Endodermal cell (in vitro differentiated cells): ENCODE measurements around the gene ATN1. TPM values are rescaled to one million over a fixed set of nuclear protein-coding genes. Genes with fewer than 3 reads are reported as not detected.

ENCODE experiments used
- DNase-seq: peaks from one replicate; pipeline ENCODE4 v3.0.0-alpha.2; 2017
- H3K27ac ChIP-seq: 2 replicates; pipeline ENCODE4 v1.5.1; 2013; ENCODE audit warnings: mild to moderate bottlenecking, low read depth, low read length, moderate library complexity
- H3K27me3 ChIP-seq: 2 replicates; pipeline ENCODE4 v1.6.1; 2013; ENCODE audit warnings: mild to moderate bottlenecking, low read length, moderate library complexity; ENCODE audit not compliant: insufficient read depth, control insufficient read depth, poor library complexity, severe bottlenecking
- H3K36me3 ChIP-seq: 2 replicates; pipeline ENCODE4 v1.7.0; 2013; ENCODE audit warnings: mild to moderate bottlenecking, low read length, moderate library complexity; ENCODE audit not compliant: control insufficient read depth, insufficient read depth
- H3K4me1 ChIP-seq: one replicate; pipeline ENCODE4 v1.7.0; 2013; ENCODE audit warnings: low read length; ENCODE audit not compliant: control insufficient read depth, insufficient read depth
- H3K4me3 ChIP-seq: 2 replicates; pipeline ENCODE4 v1.5.1; 2013; ENCODE audit warnings: mild to moderate bottlenecking, low read length, moderate library complexity
- H3K9ac ChIP-seq: 2 replicates; pipeline ENCODE4 v1.6.1; 2013; ENCODE audit warnings: mild to moderate bottlenecking, low read length, moderate library complexity; ENCODE audit not compliant: poor library complexity, severe bottlenecking; ENCODE audit errors: extremely low read depth
- H3K9me3 ChIP-seq: 2 replicates; pipeline ENCODE4 v1.6.1; 2013; ENCODE audit warnings: mild to moderate bottlenecking, low read length, moderate library complexity; ENCODE audit not compliant: control insufficient read depth
- H3K27ac Mint-ChIP-seq: 2 replicates; pipeline ENCODE4 v1.8.0; 2020; ENCODE audit warnings: mixed read lengths
- H3K27me3 Mint-ChIP-seq: 2 replicates; pipeline ENCODE4 v1.8.0; 2021; ENCODE audit warnings: mild to moderate bottlenecking, mixed read lengths; ENCODE audit not compliant: insufficient read depth
- H3K36me3 Mint-ChIP-seq: 2 replicates; pipeline ENCODE4 v1.8.0; 2020; ENCODE audit warnings: low read depth, mixed read lengths
- H3K4me1 Mint-ChIP-seq: 2 replicates; pipeline ENCODE4 v1.8.0; 2020; ENCODE audit warnings: mixed read lengths
- H3K4me3 Mint-ChIP-seq: 2 replicates; pipeline ENCODE4 v1.8.0; 2020; ENCODE audit warnings: mild to moderate bottlenecking, moderate library complexity, mixed read lengths
- H3K9me3 Mint-ChIP-seq: 2 replicates; pipeline ENCODE4 v1.8.0; 2020; ENCODE audit warnings: mild to moderate bottlenecking, mixed read lengths
- CTCF ChIP-seq: fragments of 200-600 bp; sonication (generic); conservative IDR thresholded peaks from 2 replicates; pipeline ENCODE4 v1.5.0; 2021; ENCODE audit warnings: antibody characterized with exemption, mild to moderate bottlenecking
- WGBS, 2 experiments: methylation state at CpG; one replicate each; pipeline versions ENCODE4 v1.1.5 to v1.1.7; 2013; ENCODE audit warnings: missing lambda C conversion rate in 2 of 2, mixed read lengths in 1 of 2; ENCODE audit not compliant: insufficient coverage in 1 of 2, insufficient read length in 1 of 2; 5-methylcytosine and 5-hydroxymethylcytosine counted together
- total RNA-seq, 2 donors: library from RNA; stranded (reverse); fragmentation: NEBNext Ultra II Directional in 1 of 2; extraction: Animal tissue kit (Norgen Biotek cat#: 25700) in 1 of 2; gene quantifications; 2 replicates in 1 of 2; 3 replicates in 1 of 2; pipeline ENCODE4 v1.2.1, GENCODE V29; 2021

The ATN1 gene
- total RNA-seq, 2 donors from 2014 or later: 111 to 244 TPM

GRCh38 chr12:6934110-6934509, 6.4 kb downstream of the ATN1 start:
- peaks cover 41% of the 10 kb centered on the region for H3K4me1 Mint-ChIP-seq
- no peak overlapping the region for H3K27ac ChIP-seq

GRCh38 chr12:6935371-6936193, 7.8 kb downstream of the ATN1 start:
- peaks cover 10% of the 10 kb centered on the region for H3K4me1 ChIP-seq
- peaks cover 67% of the 10 kb centered on the region for H3K36me3 Mint-ChIP-seq
- no peak overlapping the region for H3K4me3 ChIP-seq
- H3K9me3 Mint-ChIP-seq: no peaks in the 10 kb centered on the region
- H3K9me3 ChIP-seq: no peaks in the 10 kb centered on the region
- H3K27ac Mint-ChIP-seq: peak overlapping the region; percentile 89
- DNase-seq: no peak
- H3K27ac ChIP-seq: no peak overlapping the region
- 90 to 95% methylated on average over 7 to 14 of the region's 14 CpGs for WGBS, 2 experiments
- no peak overlapping the region for H3K9ac ChIP-seq
- H3K36me3 ChIP-seq: peaks cover 62% of the 10 kb centered on the region
- TF ChIP-seq CTCF: no peak
- no peaks in the 10 kb centered on the region for H3K27me3 ChIP-seq
- no peaks in the 10 kb centered on the region for H3K27me3 Mint-ChIP-seq
- H3K4me3 Mint-ChIP-seq: no peak overlapping the region
- peaks cover 30% of the 10 kb centered on the region for H3K4me1 Mint-ChIP-seq

More at GRCh38 chr12:6934110-6934509, 6.4 kb downstream of the ATN1 start:
- no peak overlapping the region for H3K9ac ChIP-seq
- peaks cover 52% of the 10 kb centered on the region for H3K36me3 ChIP-seq
- Mint-ChIP-seq H3K36me3 (peaks cover 58% of the 10 kb centered on the region), H3K9me3 (no peaks in the 10 kb centered on the region), H3K27ac (peak overlapping the region; percentile 1), H3K27me3 (no peaks in the 10 kb centered on the region), H3K4me3 (no peak overlapping the region)
- WGBS, 2 experiments: 90 to 100% methylated on average over 2 to 8 of the region's 8 CpGs
- no peaks in the 10 kb centered on the region for H3K9me3 ChIP-seq
- no peak for DNase-seq
- H3K27me3 ChIP-seq: no peaks in the 10 kb centered on the region
- no peak for TF ChIP-seq CTCF
- H3K4me3 ChIP-seq: no peak overlapping the region
- peaks cover 13% of the 10 kb centered on the region for H3K4me1 ChIP-seq

GRCh38 chr12:6936194-6936635, 8.5 kb downstream of the ATN1 start:
- WGBS, 2 experiments: 99 to 100% methylated on average over 1 to 3 of the region's 3 CpGs
- no peak for TF ChIP-seq CTCF
- Mint-ChIP-seq H3K27me3 (no peaks in the 10 kb centered on the region), H3K36me3 (peaks cover 69% of the 10 kb centered on the region), H3K9me3 (no peaks in the 10 kb centered on the region), H3K4me3 (peak overlapping the region; percentile 63), H3K27ac (peak overlapping the region; percentile 89), H3K4me1 (peaks cover 25% of the 10 kb centered on the region)
- Histone ChIP-seq H3K36me3 (peaks cover 69% of the 10 kb centered on the region), H3K27ac (no peak overlapping the region), H3K9me3 (no peaks in the 10 kb centered on the region), H3K4me3 (no peak overlapping the region), H3K9ac (no peak overlapping the region), H3K4me1 (peaks cover 10% of the 10 kb centered on the region), H3K27me3 (no peaks in the 10 kb centered on the region)
- DNase-seq: no peak
